NCI-H1092 treated with DMSO at 0.1 percent for 48 hours (cell line): ENCODE measurements around the gene SLC2A6.

Experiments used
- DNase-seq: peaks from one replicate; lab custom pipeline; 2025; lab: John Stamatoyannopoulos, UW

The SLC2A6 gene

DNA sequence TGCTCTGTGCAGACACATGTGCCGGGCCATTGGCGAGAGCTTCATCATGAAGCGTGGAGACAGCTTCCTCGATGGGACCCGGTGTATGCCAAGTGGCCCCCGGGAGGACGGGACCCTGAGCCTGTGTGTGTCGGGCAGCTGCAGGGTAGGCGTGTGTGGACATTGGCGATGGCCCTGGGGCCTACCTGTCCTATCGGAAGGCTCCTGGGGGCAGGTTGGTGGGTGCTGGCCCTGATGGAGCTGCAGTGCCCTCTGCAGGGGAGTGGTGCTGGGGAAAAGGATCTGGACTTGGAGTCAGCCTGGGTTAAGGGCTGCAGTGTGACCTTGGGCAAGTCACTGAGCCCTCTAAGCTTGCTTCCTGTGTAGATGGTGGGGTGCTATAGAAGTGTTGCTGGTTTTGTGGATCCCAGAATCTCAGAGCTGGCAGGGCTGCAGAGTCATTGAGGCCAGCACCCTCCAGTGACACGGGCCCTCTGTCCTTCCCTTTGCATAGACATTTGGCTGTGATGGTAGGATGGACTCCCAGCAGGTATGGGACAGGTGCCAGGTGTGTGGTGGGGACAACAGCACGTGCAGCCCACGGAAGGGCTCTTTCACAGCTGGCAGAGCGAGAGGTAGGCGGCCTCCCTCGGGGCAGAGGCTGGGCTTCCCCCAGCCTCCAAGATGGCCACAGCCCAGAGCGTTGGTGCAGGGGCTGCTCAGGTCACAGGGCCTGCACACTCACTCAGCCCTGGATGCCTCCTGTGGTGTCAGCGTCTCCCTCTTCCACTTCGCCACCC is 41.0 kb downstream of the SLC2A6 start:
- DNase-seq, result no peak

DNA sequence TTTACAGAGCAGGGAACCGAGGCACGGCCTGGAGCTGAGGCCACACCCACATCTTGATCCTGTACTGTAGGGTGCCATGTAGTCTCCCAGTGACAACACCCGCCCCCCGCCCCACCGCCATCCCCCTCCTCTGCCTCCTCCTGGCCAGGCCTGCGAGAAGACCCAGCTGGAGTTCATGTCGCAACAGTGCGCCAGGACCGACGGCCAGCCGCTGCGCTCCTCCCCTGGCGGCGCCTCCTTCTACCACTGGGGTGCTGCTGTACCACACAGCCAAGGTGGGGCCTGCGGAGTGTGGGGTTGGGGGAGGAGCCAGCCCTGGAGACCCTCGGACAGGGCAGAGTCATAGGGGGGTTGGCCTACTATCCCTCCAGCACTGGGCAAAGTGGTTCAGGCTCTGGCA is 42.2 kb downstream of the SLC2A6 start:
- no peak for DNase-seq

DNA sequence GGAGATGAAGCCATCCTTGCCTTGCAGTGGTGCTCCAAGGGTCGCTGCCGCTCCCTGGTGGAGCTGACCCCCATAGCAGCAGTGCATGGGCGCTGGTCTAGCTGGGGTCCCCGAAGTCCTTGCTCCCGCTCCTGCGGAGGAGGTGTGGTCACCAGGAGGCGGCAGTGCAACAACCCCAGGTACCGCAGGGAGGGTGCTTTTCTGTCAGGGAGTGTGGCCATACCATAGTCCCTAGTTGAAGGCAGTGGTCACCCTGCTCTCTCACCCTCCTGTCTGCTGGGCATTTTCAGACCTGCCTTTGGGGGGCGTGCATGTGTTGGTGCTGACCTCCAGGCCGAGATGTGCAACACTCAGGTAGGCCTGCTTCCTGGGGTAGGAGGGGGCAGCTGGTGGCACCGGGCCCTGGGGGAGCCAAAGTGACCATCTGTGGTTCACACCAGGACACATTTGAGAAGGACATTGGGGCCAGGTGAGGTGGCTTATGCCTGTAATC is 45.5 kb downstream of the SLC2A6 start:
- no peak for DNase-seq

DNA sequence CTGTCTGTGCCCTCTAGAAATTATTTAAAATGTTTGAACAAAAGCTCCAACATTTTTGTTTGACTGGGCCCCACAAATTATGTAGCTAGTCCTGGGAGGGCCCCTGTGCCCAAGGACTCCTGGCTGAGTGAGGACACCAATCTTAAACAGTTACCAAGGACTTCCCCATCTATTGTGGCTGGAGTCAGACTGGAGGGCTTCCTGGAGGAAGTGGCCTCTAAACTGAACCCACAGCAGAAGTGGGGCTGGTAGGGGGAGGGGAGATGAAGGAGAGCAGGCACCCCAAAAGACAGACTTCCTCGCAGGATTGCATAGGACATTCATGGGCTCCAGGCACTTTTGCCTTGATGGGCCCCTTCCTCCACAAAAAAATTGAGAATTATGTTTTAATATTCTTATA is 48.7 kb downstream of the SLC2A6 start:
- no peak for DNase-seq

DNA sequence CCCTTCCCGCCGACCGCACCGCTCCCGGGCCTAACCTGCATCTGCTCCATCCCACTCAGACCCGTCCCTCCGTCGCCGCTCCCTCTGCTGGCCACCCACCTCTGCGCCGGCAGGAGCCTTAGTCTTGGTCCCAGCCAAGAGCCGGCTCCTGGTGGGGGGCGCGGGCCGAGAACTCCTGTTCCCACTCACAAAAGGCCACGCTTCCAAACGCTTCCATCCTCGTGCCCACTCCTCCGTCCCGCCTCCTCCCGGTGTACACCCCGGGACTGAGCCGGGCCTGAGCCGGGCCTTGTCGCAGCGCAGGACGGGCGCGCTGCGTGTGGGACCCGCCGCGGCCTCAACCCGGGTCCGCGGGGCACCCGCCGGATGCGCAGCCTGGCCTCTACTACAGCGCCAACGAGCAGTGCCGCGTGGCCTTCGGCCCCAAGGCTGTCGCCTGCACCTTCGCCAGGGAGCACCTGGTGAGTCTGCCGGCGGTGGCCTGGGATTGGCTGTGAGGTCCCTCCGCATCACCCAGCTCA is 49.2 kb downstream of the SLC2A6 start:
- DNase-seq, result no peak

DNA sequence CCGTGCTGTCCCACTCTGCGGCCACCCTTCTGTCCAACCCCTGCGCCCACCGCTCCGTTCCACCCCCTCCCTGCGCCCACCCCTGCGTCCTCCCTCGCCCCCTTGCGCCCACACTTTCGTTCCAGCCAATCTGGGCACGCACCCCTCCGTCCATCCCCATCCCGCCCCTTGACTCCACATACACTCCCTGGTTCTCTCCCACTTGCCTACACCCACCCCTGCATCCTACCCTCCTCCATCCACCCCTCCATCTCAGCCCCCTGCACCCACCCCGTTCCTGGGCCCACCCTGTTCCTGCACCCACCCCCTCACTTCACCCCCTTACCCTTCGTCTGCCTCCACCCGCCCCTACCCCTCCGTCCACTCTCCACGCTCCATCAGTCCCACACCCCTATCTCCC is 49.7 kb downstream of the SLC2A6 start:
- no peak for DNase-seq

DNA sequence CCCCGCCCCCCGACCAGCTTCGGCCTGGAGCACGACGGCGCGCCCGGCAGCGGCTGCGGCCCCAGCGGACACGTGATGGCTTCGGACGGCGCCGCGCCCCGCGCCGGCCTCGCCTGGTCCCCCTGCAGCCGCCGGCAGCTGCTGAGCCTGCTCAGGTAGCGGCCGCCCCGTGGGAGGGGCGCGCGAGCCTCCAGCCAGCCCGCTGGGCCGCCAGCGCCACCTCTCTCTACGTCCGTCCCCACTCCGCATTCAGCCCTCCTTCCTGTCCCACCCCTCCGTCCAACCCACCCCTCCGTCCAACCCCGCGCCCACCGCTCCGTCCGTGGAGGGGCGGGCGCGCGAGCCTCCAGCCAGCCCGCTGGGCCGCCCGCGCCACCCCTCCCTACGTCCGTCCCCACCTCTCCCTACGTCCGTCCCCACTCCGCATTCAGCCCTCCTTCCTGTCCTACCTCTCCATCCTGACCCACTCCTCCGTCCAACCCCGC is 50.2 kb downstream of the SLC2A6 start:
- DNase-seq, result peak; percentile 30

DNA sequence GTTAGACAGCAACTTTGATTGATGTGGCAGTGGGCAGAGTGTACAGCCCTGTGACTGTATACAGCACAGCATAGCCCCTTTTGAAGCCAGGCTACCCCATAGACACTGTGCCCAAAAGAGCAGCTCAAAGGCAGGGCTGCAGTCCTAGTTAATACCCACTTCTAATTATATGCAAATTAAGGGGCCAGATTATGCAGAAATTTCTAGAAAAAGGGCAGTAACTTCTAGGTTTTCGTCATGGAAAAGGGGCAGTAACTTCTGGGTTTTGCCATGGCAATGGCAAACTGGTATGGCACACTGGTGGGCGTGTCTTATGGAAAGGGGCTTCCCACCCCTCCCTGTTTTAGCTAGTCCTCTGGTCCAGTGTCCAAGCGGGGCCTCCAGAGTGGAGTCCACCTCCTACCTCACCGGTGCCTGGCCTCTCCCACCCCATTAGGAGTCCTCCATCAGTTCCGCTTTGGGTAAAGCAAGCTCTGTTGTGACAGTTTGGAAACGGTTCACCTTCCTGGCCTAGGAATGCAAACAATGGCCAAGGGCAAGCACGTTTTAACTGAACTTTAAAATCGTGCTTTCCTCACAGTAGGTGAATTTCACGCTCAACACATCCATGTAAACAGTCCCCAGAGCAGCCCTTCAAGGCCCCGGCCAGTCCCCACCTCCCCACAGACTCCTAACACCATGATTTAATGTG is 51.1 kb downstream of the SLC2A6 start:
- no peak for DNase-seq

DNA sequence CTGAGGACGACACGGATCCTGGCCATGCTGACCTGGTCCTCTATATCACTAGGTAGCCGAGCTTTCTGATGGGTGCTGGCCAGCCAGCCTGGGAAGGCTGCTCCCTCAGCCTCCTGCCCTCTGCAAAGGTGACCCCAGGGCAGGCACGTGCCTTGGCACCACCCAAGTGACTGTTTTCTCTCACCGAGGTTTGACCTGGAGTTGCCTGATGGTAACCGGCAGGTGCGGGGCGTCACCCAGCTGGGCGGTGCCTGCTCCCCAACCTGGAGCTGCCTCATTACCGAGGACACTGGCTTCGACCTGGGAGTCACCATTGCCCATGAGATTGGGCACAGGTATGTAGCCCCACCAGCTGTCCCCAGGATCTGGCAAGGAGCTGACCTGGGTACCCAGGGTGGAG is 52.9 kb downstream of the SLC2A6 start:
- DNase-seq, result no peak

DNA sequence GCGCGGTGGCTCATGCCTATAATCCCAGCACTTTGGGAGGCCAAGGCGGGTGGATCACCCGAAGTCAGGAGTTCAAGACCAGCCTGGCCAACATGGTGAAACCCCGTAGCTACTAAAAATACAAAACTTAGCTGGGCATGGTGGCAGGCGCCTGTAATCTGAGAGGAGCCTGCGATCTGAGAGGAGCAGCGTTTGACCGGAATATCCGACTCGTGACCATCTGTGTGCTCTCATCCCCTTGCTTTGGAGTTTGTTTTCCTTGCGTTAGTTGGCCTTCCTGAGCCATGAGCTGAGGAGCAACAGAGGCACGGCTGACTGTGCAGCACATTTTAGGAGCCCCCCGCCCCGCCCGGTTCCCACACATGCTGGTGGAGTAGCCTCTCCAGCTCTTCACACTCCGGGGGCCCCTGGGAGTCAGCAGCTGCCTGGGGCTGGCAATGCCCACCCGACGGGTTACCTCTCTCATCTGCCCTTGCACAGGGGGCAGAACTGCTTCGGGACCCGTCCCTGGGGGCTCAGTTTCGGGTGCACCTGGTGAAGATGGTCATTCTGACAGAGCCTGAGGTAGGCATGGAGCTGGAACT is 53.8 kb downstream of the SLC2A6 start:
- no peak for DNase-seq

DNA sequence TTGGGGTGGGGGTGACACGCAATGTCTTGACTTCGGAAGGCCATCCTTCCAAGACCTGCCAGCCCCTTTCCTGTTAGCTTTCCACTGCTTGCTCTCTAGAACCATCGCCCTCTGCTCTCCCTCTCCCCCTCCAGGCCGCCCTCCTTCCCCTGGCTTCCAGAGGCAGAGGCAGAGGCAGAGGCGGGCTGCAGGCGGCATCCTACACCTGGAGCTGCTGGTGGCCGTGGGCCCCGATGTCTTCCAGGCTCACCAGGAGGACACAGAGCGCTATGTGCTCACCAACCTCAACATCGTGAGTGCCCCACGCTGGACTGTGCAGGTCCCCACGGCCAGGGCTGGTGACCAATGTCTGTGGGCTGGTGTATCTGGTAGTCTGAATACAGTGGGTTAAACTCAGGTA is 54.7 kb downstream of the SLC2A6 start:
- no peak for DNase-seq

DNA sequence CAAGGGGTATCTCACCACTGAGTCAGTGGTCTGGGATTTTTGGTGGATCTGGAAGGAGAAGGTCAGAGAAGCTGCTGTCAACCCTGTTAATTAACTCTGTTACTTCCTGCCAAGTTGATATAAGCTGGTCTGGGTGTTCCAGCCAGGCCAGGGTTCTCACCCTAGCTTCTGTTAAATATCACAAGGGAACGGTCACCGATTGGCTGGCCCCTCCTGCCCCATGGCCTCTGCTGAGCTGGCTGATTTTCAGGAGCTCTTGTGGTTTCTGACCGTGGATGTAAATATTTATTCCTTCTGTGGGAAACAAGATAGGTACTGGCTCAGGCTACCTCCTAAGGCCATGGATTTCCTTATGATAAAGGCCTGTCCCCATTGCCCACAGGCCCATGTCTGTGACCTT is 55.7 kb downstream of the SLC2A6 start:
- DNase-seq, result no peak

DNA sequence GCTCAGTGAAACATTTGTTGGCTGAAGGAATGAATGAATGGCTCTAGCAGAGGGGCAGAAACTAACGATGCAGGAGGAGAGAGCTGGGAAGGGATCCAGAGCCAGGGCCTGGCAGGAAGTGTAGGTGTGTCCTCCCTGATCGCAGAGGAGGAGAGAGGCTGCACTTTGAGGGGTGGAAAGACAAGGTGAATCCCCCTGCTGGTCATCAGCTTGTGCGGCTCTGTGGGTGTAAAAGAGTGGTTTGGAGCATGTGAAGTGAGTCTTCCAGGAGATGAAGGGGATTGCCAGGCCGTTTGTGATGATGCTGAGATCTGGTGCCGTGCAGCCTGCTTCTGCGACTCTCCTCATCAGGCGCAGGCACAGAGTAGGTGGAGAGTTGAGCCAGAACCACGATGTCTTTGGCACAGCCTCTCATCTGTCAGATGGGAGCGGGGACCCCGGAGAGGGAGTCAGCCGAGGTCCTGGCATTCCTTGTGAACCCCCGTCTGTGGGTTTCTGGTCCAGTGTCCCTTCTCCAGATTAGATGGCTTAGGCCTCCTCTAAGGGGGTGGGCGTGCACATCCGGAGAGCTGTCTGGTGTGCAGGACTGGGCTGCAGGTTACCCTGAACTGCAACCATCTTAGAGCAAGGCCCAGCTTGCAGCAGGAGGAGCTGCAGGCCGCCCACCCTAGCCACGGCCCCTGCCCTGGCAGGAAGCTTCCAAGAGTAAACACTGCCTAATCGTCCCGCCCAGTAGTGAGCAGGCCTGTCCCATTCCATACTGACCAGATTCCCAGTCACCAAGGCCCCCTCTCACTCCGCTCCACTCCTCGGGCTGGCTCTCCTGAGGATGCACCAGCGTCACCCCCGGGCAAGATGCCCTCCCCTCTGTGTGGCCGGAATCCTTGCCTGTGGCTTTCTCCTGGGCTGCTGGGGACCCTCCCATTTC is 57.0 kb downstream of the SLC2A6 start, which contains the start of gene ADAMTS13:
TSS of gene ADAMTS13 (plus strand) at position 753 of the 928 bp plus-strand sequence. CDS start at position 830, 77 bp downstream.
- no peak for DNase-seq
